Body of pancreas (tissue), 4 donors: ENCODE data around the gene PDCD1.

Experiments used
- CTCF ChIP-seq, 7 experiments: fragments of 450-650 bp in 4 of 7; fragments of 200-600 bp in 3 of 7; sonication (generic) in 3 of 7; IDR thresholded peaks; one replicate each; pipeline ENCODE4 v1.5.1; 2016 to 2019; ENCODE audit warnings: antibody characterized with exemption in 7 of 7
- POLR2A ChIP-seq, 3 donors: fragments of 450-650 bp; IDR thresholded peaks; one replicate each; pipeline ENCODE4 v1.6.1; 2016; ENCODE audit warnings: antibody characterized with exemption in 3 of 3, mild to moderate bottlenecking in 2 of 3

GRCh38 chr2:241822264-241822623 is 36.5 kb downstream of the PDCD1 start:
- no peak for TF ChIP-seq CTCF (IDR thresholded peaks at IDR 0.05)
- TF ChIP-seq POLR2A (IDR thresholded peaks at IDR 0.05) = no peak
